HepG2 (cell line): ENCODE measurements around the gene TRIM28. TPM values are rescaled to one million over a fixed set of nuclear protein-coding genes. Genes with fewer than 3 reads are reported as not detected.

Source experiments
- ARNTL ChIP-seq: sonication (generic); formaldehyde crosslinking; IDR thresholded peaks from 2 replicates; pipeline ENCODE4 v1.4.0; 2020; ENCODE audit warnings: mild to moderate bottlenecking, missing genetic modification reagents
- BATF2 ChIP-seq: sonication (generic); formaldehyde crosslinking; IDR thresholded peaks from 2 replicates; pipeline ENCODE4 v1.8.0; 2022; ENCODE audit warnings: mild to moderate bottlenecking, missing genetic modification reagents, moderate library complexity
- BCL3 ChIP-seq: sonication (generic); formaldehyde crosslinking; IDR thresholded peaks from 2 replicates; pipeline ENCODE4 v1.5.1; 2020; ENCODE audit warnings: mild to moderate bottlenecking, missing genetic modification reagents, moderate library complexity
- CCAR2 ChIP-seq: fragments of 200-400 bp; formaldehyde crosslinking; optimal IDR thresholded peaks from 2 replicates; pipeline ENCODE3; 2018; ENCODE audit warnings: low read depth, mild to moderate bottlenecking, low read length, moderate library complexity
- HMGA1 ChIP-seq: sonication (generic); formaldehyde crosslinking; conservative IDR thresholded peaks from 2 replicates; pipeline ENCODE4 v1.4.0; 2020; ENCODE audit warnings: missing genetic modification reagents
- KAT2B ChIP-seq: fragments of 150-350 bp; IDR thresholded peaks from 2 replicates; pipeline ENCODE4 v1.6.1; 2014; ENCODE audit warnings: low read depth, low read length, borderline replicate concordance
- KLF15 ChIP-seq: sonication (generic); formaldehyde crosslinking; IDR thresholded peaks from 2 replicates; pipeline ENCODE4 v1.8.1; 2023; ENCODE audit warnings: borderline replicate concordance, mild to moderate bottlenecking, inconsistent platforms, missing genetic modification reagents, mixed read lengths
- KLF16 ChIP-seq, 2 experiments: sonication (generic) in 1 of 2; formaldehyde crosslinking in 1 of 2; IDR thresholded peaks; 2 replicates each; pipeline versions ENCODE4 v1.6.1 to v1.8.0; 2016 to 2023; ENCODE audit warnings: missing genetic modification reagents in 2 of 2, missing compliant biosample characterization in 1 of 2
- MIER3 ChIP-seq: IDR thresholded peaks from 2 replicates; pipeline ENCODE4 v1.6.1; 2016; ENCODE audit warnings: missing compliant biosample characterization, borderline replicate concordance
- MZF1 ChIP-seq: sonication (generic); formaldehyde crosslinking; IDR thresholded peaks from 2 replicates; pipeline ENCODE4 v1.8.1; 2023; ENCODE audit warnings: mild to moderate bottlenecking, missing genetic modification reagents, borderline replicate concordance
- POLR2AphosphoS2 ChIP-seq: IDR thresholded peaks from 2 replicates; pipeline ENCODE4 v1.6.1; 2011; ENCODE audit warnings: low read depth, low read length, improper control_type of control experiment
- PTBP1 ChIP-seq: fragments of 200-400 bp; formaldehyde crosslinking; IDR thresholded peaks from 2 replicates; pipeline ENCODE4 v1.6.1; 2018; ENCODE audit warnings: low read length, low read depth; ENCODE audit not compliant: poor library complexity, severe bottlenecking
- ZNF180 ChIP-seq: sonication (generic); formaldehyde crosslinking; IDR thresholded peaks from 2 replicates; pipeline ENCODE4 v1.4.0; 2020; ENCODE audit warnings: low read depth, missing genetic modification reagents, borderline replicate concordance
- ZNF329 ChIP-seq: sonication (generic); formaldehyde crosslinking; IDR thresholded peaks from 2 replicates; pipeline ENCODE4 v1.9.0; 2021; ENCODE audit warnings: low read depth, mild to moderate bottlenecking, missing genetic modification reagents
- ZNF343 ChIP-seq: sonication (generic); formaldehyde crosslinking; IDR thresholded peaks from 2 replicates; pipeline ENCODE4 v1.4.0; 2020; ENCODE audit warnings: mild to moderate bottlenecking, missing genetic modification reagents
- ZNF496 ChIP-seq: sonication (generic); formaldehyde crosslinking; IDR thresholded peaks from 2 replicates; pipeline ENCODE4 v1.8.1; 2023; ENCODE audit warnings: mild to moderate bottlenecking, moderate library complexity, missing genetic modification reagents; ENCODE audit not compliant: insufficient replicate concordance
- ZNF503 ChIP-seq: sonication (generic); formaldehyde crosslinking; IDR thresholded peaks from 2 replicates; pipeline ENCODE4 v1.4.0; 2020; ENCODE audit warnings: missing genetic modification reagents
- ZNF550 ChIP-seq: sonication (generic); formaldehyde crosslinking; IDR thresholded peaks from 2 replicates; pipeline ENCODE4 v1.4.0; 2020; ENCODE audit warnings: mild to moderate bottlenecking, missing genetic modification reagents, borderline replicate concordance
- ZNF768 ChIP-seq: sonication (generic); formaldehyde crosslinking; IDR thresholded peaks from 2 replicates; pipeline ENCODE4 v1.4.0; 2020; ENCODE audit warnings: missing genetic modification reagents
- polyA plus RNA-seq, 8 experiments: library from polyadenylated mRNA; depleted of rRNA in 3 of 8; stranded (reverse) in 7 of 8; unstranded in 1 of 8; fragments of >200 nt; fragmentation: Illumina TruSeq in 4 of 8; extraction: Trizol in 4 of 8; gene quantifications; 2 replicates each; pipeline versions ENCODE4 v1.2.1 to v1.2.3, GENCODE V29; 2011 to 2016; ENCODE audit warnings: low read depth in 4 of 8, missing spikeins in 1 of 8, mixed read lengths in 1 of 8; ENCODE audit not compliant: insufficient read depth in 1 of 8
- total RNA-seq, 5 experiments: library from RNA; depleted of rRNA; stranded (reverse); fragments of >200 nt; fragmentation: Illumina TruSeq; extraction: Trizol; gene quantifications; 2 replicates each; pipeline ENCODE4 v1.2.3, GENCODE V29; 2016; ENCODE audit warnings: low read depth in 1 of 5
- TF ChIP-seq, protein P1 (sequence below): IDR thresholded peaks from 2 replicates; pipeline ENCODE4 v1.6.1; 2016; ENCODE audit warnings: missing compliant biosample characterization, missing genetic modification reagents, borderline replicate concordance
- TF ChIP-seq, protein P2 (sequence below): sonication (generic); formaldehyde crosslinking; IDR thresholded peaks from 2 replicates; pipeline ENCODE4 v1.4.0; 2020; ENCODE audit warnings: missing genetic modification reagents

TRIM28 gene
- total and polyA plus RNA-seq, 2 of the 13 experiments (the other 11 are each of a cell fraction or from before 2014, with no cell fraction given): 361 to 439 TPM

DNA sequence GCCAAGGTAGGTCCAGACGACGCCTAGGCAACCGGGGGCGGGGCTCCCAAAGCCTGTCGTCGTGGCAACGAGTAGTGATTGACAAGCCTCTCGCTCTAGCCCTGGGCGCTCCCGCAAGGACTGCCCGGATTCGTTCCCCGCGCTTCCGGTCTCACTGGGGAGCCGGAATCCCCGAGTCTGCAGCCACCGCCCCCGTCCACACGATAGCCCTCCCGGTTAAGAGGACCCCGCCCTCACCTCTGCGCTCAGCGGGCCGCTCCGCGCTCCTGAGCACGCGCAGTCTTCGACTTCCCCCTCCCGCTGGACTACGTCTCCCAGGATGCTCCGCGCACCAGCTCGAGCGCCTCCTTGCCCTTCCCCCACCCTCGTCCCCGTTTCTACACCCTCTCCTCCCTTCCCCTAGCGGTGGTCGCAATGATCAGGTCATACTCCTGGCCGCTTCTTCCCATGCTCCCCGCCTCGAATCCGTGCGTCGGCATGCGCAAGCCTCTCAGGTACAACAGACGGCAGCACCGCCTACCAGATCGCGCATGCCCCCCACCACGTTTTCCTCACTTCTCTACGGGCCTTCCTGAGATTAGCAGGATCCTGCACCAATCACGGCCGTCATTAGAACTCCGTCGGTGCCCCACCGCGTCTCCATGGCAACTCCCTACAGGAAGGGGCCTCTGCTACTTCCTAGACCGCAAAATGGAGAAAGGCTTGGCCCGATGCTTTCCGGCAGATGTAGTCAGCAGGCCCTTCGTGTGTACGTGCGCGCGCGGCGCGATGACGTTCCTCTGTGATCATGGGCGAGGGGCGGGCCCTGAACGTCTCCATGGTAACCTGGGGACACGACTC, 29.2 kb downstream of the TRIM28 start, which contains the start of gene MZF1 (continued):
- TF ChIP-seq BCL3 (CRISPR knock-in tag): peak; percentile 44
- no peak for TF ChIP-seq ZNF343 (CRISPR knock-in tag)
- 0 out of 2 replicates have a peak, but pooled peaks have one; percentile 57 for TF ChIP-seq ARNTL (CRISPR knock-in tag)
- no peak for TF ChIP-seq HMGA1
- no peak for TF ChIP-seq POLR2AphosphoS2
- TF ChIP-seq, protein P1, sequence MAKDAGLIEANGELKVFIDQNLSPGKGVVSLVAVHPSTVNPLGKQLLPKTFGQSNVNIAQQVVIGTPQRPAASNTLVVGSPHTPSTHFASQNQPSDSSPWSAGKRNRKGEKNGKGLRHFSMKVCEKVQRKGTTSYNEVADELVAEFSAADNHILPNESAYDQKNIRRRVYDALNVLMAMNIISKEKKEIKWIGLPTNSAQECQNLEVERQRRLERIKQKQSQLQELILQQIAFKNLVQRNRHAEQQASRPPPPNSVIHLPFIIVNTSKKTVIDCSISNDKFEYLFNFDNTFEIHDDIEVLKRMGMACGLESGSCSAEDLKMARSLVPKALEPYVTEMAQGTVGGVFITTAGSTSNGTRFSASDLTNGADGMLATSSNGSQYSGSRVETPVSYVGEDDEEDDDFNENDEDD (CRISPR knock-in tag): peak; percentile 24; the same call in 1 of the 2 replicates
- no peak for TF ChIP-seq BATF2 (CRISPR knock-in tag)
- TF ChIP-seq, protein P2, sequence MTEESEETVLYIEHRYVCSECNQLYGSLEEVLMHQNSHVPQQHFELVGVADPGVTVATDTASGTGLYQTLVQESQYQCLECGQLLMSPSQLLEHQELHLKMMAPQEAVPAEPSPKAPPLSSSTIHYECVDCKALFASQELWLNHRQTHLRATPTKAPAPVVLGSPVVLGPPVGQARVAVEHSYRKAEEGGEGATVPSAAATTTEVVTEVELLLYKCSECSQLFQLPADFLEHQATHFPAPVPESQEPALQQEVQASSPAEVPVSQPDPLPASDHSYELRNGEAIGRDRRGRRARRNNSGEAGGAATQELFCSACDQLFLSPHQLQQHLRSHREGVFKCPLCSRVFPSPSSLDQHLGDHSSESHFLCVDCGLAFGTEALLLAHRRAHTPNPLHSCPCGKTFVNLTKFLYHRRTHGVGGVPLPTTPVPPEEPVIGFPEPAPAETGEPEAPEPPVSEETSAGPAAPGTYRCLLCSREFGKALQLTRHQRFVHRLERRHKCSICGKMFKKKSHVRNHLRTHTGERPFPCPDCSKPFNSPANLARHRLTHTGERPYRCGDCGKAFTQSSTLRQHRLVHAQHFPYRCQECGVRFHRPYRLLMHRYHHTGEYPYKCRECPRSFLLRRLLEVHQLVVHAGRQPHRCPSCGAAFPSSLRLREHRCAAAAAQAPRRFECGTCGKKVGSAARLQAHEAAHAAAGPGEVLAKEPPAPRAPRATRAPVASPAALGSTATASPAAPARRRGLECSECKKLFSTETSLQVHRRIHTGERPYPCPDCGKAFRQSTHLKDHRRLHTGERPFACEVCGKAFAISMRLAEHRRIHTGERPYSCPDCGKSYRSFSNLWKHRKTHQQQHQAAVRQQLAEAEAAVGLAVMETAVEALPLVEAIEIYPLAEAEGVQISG (CRISPR knock-in tag): peak; percentile 64
- no peak for TF ChIP-seq ZNF503 (CRISPR knock-in tag)
- no peak; a peak in 1 of 4 replicates for TF ChIP-seq KLF16 (CRISPR knock-in tag; IDR thresholded peaks at IDR 0.05)
- TF ChIP-seq MZF1 (CRISPR knock-in tag): peak; percentile 34; the same call in 1 of the 2 replicates
- TF ChIP-seq ZNF768: no peak
- no peak for TF ChIP-seq ZNF329 (CRISPR knock-in tag)
- no peak for TF ChIP-seq ZNF496
- peak; percentile 64; the same call in 1 of the 2 replicates for TF ChIP-seq MIER3
- TF ChIP-seq ZNF550 (CRISPR knock-in tag): no peak
- TF ChIP-seq KLF15 (CRISPR knock-in tag): 0 out of 2 replicates have a peak, but pooled peaks have one; percentile 48
- no peak for TF ChIP-seq ZNF180 (CRISPR knock-in tag)
- TF ChIP-seq CCAR2: peak; percentile 26
- no peak for TF ChIP-seq PTBP1
- no peak for TF ChIP-seq KAT2B
